SK-N-SH (cell line): Measurements from ENCODE around the gene BMP6. TPM values are rescaled to one million over a fixed set of nuclear protein-coding genes. Genes with fewer than 3 reads are reported as not detected.

ENCODE experiments used
- CTCF ChIA-PET: fragments of 300-600, 350-600 bp; formaldehyde crosslinking; extraction: SDS; loops from one replicate; lab custom pipeline; 2021; lab: Yijun Ruan, JAX
- POLR2A ChIA-PET: fragments of 350-600 bp; sonication (Branson Sonifier 250); formaldehyde crosslinking; extraction: SDS; loops from one replicate; lab custom pipeline; 2020; ENCODE audit warnings: antibody characterized with exemption, inconsistent platforms; lab: Yijun Ruan, JAX
- DNase-seq: peaks from one replicate; pipeline ENCODE4 v3.0.0; 2012
- H2AFZ ChIP-seq: fragments of 200-600 bp; sonication (generic); 2 replicates; pipeline ENCODE4 v1.8.1; 2016; ENCODE audit warnings: antibody characterized with exemption, mild to moderate bottlenecking, low read depth
- H3F3A ChIP-seq: fragments of 200-600 bp; sonication (generic); replicated peaks from 2 replicates; pipeline ENCODE3; 2016; ENCODE audit warnings: antibody characterized with exemption, mild to moderate bottlenecking; ENCODE audit not compliant: insufficient read depth
- H3K27ac ChIP-seq, 2 experiments: fragments of 200-500 bp in 1 of 2; fragments of 200-600 bp in 1 of 2; sonication (Bioruptor generic) in 1 of 2; sonication (generic), shearing (Covaris generic) in 1 of 2; 2 replicates each; pipeline versions ENCODE4 v1.5.1 to v1.6.1; 2014 to 2016; ENCODE audit warnings: low read depth in 2 of 2, inconsistent platforms in 1 of 2, low read length in 1 of 2, mild to moderate bottlenecking in 1 of 2, mixed read lengths in 1 of 2
- H3K27me3 ChIP-seq: fragments of 200-600 bp; sonication (generic), shearing (Covaris generic); 2 replicates; pipeline ENCODE4 v1.6.1; 2016; ENCODE audit warnings: mixed run types; ENCODE audit not compliant: insufficient read depth
- H3K36me3 ChIP-seq, 2 experiments: fragments of 200-500 bp in 1 of 2; fragments of 200-600 bp in 1 of 2; sonication (Bioruptor generic) in 1 of 2; sonication (generic) in 1 of 2; replicated peaks in 1 of 2; 2 replicates each; pipeline versions ENCODE3 to v1.5.1; 2014 to 2016; ENCODE audit warnings: low read length in 1 of 2, mild to moderate bottlenecking in 1 of 2; ENCODE audit not compliant: insufficient read depth in 2 of 2, control insufficient read depth in 1 of 2
- H3K4me1 ChIP-seq, 2 experiments: fragments of 200-500 bp in 1 of 2; fragments of 200-600 bp in 1 of 2; sonication (Bioruptor generic) in 1 of 2; sonication (generic), shearing (Covaris generic) in 1 of 2; 2 replicates each; pipeline versions ENCODE4 v1.5.1 to v1.6.1; 2014 to 2016; ENCODE audit warnings: low read depth in 1 of 2, low read length in 1 of 2, mixed run types in 1 of 2; ENCODE audit not compliant: insufficient read depth in 2 of 2, control insufficient read depth in 1 of 2
- H3K4me2 ChIP-seq: fragments of 200-600 bp; sonication (generic), shearing (Covaris generic); 2 replicates; pipeline ENCODE4 v1.6.1; 2017; ENCODE audit warnings: mixed run types
- H3K4me3 ChIP-seq, 2 experiments: fragments of 200-500 bp in 1 of 2; fragments of 200-600 bp in 1 of 2; sonication (Bioruptor generic) in 1 of 2; sonication (generic), shearing (Covaris generic) in 1 of 2; 2 replicates each; pipeline versions ENCODE4 v1.5.1 to v1.8.1; 2014 to 2016; ENCODE audit warnings: low read depth in 2 of 2, inconsistent platforms in 1 of 2, low read length in 1 of 2, mild to moderate bottlenecking in 1 of 2, mixed read lengths in 1 of 2, moderate library complexity in 1 of 2
- H3K79me2 ChIP-seq: fragments of 200-600 bp; sonication (generic); 2 replicates; pipeline ENCODE4 v1.8.1; 2017; ENCODE audit warnings: mild to moderate bottlenecking; ENCODE audit not compliant: insufficient read depth
- H3K9ac ChIP-seq: fragments of 200-600 bp; sonication (generic); 2 replicates; pipeline ENCODE4 v1.6.1; 2017; ENCODE audit warnings: mixed run types
- H3K9me2 ChIP-seq: fragments of 200-600 bp; sonication (generic); 2 replicates; pipeline ENCODE4 v1.6.1; 2017; ENCODE audit warnings: mixed run types
- H3K9me3 ChIP-seq: fragments of 200-600 bp; sonication (generic); 2 replicates; pipeline ENCODE4 v1.6.1; 2017; ENCODE audit warnings: mixed run types, mild to moderate bottlenecking, moderate library complexity
- H4K20me1 ChIP-seq: fragments of 200-600 bp; sonication (generic); 2 replicates; pipeline ENCODE4 v1.6.1; 2017; ENCODE audit warnings: mild to moderate bottlenecking, mixed run types; ENCODE audit not compliant: insufficient read depth
- CHD2 ChIP-seq: fragments of 150-350 bp; IDR thresholded peaks from 2 replicates; pipeline ENCODE4 v1.6.1; 2018; ENCODE audit warnings: low read length; ENCODE audit not compliant: partially characterized antibody
- CTCF ChIP-seq: fragments of 200-600 bp; sonication (generic); IDR thresholded peaks from 2 replicates; pipeline ENCODE4 v1.6.1; 2017; ENCODE audit warnings: antibody characterized with exemption, mild to moderate bottlenecking, moderate library complexity
- EZH2phosphoT487 ChIP-seq: fragments of 200-600 bp; sonication (generic); IDR thresholded peaks from 2 replicates; pipeline ENCODE4 v1.6.1; 2017; ENCODE audit warnings: low read depth, mixed run types, mild to moderate bottlenecking, antibody characterized with exemption, moderate library complexity, borderline replicate concordance
- FOXJ3 ChIP-seq: sonication (generic); formaldehyde crosslinking; IDR thresholded peaks from 2 replicates; pipeline ENCODE4 v1.5.1; 2020; ENCODE audit warnings: mild to moderate bottlenecking, missing genetic modification reagents
- FOXM1 ChIP-seq: IDR thresholded peaks from 2 replicates; pipeline ENCODE4 v1.4.0; 2012; ENCODE audit warnings: low read depth, mild to moderate bottlenecking
- GATA2 ChIP-seq: sonication (generic); formaldehyde crosslinking; IDR thresholded peaks from 2 replicates; pipeline ENCODE4 v1.5.0; 2020; ENCODE audit warnings: mild to moderate bottlenecking, missing genetic modification reagents
- IRF3 ChIP-seq: fragments of 150-350 bp; IDR thresholded peaks from 2 replicates; pipeline ENCODE4 v1.6.1; 2016; ENCODE audit warnings: mild to moderate bottlenecking, low read depth, low read length
- JUND ChIP-seq: IDR thresholded peaks from 2 replicates; pipeline ENCODE4 v1.4.0; 2012
- MAX ChIP-seq: IDR thresholded peaks from 2 replicates; pipeline ENCODE4 v1.4.0; 2012; ENCODE audit warnings: low read depth
- MXI1 ChIP-seq: IDR thresholded peaks from 2 replicates; pipeline ENCODE4 v1.6.1; 2012; ENCODE audit warnings: mild to moderate bottlenecking, low read depth, low read length, improper control_type of control experiment
- NRF1 ChIP-seq: IDR thresholded peaks from 2 replicates; pipeline ENCODE4 v1.6.1; 2012; ENCODE audit warnings: low read depth, mild to moderate bottlenecking, low read length
- PBX3 ChIP-seq: IDR thresholded peaks from 2 replicates; pipeline ENCODE4; 2012
- REST ChIP-seq: IDR thresholded peaks from 2 replicates; pipeline ENCODE4 v1.6.1; 2012; ENCODE audit warnings: mild to moderate bottlenecking, low read depth, low read length, moderate library complexity
- SMC3 ChIP-seq: IDR thresholded peaks from 2 replicates; pipeline ENCODE4 v1.6.1; 2012; ENCODE audit warnings: low read depth, low read length, improper control_type of control experiment
- TAF1 ChIP-seq: IDR thresholded peaks from 2 replicates; pipeline ENCODE4 v1.6.1; 2012; ENCODE audit warnings: low read depth, mild to moderate bottlenecking, low read length, moderate library complexity, borderline replicate concordance
- USF2 ChIP-seq: fragments of 150-350 bp; IDR thresholded peaks from 2 replicates; pipeline ENCODE4 v1.6.1; 2017; ENCODE audit warnings: antibody characterized with exemption, low read length, low read depth, borderline replicate concordance
- WGBS: methylation state at CpG from one replicate; pipeline ENCODE4 v1.1.6; 2017; ENCODE audit warnings: low lambda C conversion rate; 5-methylcytosine and 5-hydroxymethylcytosine counted together
- polyA plus RNA-seq, 3 experiments: library from polyadenylated mRNA; depleted of rRNA; stranded (reverse); fragments of >200 nt; gene quantifications; 2 replicates each; pipeline ENCODE4 v1.2.3, GENCODE V29; 2012

The BMP6 gene
- polyA plus RNA-seq, 1 of the 3 experiments (the other 2 are of a cell fraction): not detected

- no peak overlapping the region for H3K4me2 ChIP-seq
- no peaks in the 10 kb centered on the region for H3K9me3 ChIP-seq
- TF ChIP-seq REST: no peak
- TF ChIP-seq IRF3: no peak
- no peak for TF ChIP-seq JUND
- TF ChIP-seq GATA2 (CRISPR knock-in tag): no peak
- no peak for TF ChIP-seq FOXM1
- no peak for TF ChIP-seq CHD2
- no peak for TF ChIP-seq CTCF
- H2AFZ ChIP-seq: no peak overlapping the region
- no peaks in the 10 kb centered on the region for H3K9me2 ChIP-seq
- no peak for DNase-seq
- no peak overlapping the region for H3K9ac ChIP-seq
- no peak overlapping the region for H3K27ac ChIP-seq
- WGBS: 44% methylated on average over 3 of the region's 3 CpGs
- H3K4me3 ChIP-seq: no peak overlapping the region
- H3F3A ChIP-seq: no peaks in the 10 kb centered on the region
- POLR2A ChIA-PET: no interaction called here
- H3K27me3 ChIP-seq: peaks cover 32% of the 10 kb centered on the region; the same call in 1 of the 2 replicates
- H3K36me3 ChIP-seq: no peaks in the 10 kb centered on the region
- CTCF ChIA-PET: interaction anchor here (1.3 kb wide), 1 partner anchor 17 kb away, joined by 3 read pairs; no protein-coding TSS in a partner anchor
- no peaks in the 10 kb centered on the region for H3K79me2 ChIP-seq
- no peaks in the 10 kb centered on the region for H4K20me1 ChIP-seq
- H3K4me1 ChIP-seq: no peaks in the 10 kb centered on the region
Observed at GRCh38 chr6:7813704-7814103, 87.8 kb downstream of the BMP6 start.

- no peaks in the 10 kb centered on the region for H3K4me1 ChIP-seq
- H3F3A ChIP-seq: no peaks in the 10 kb centered on the region
- H3K4me3 ChIP-seq: no peak overlapping the region
- H3K9me3 ChIP-seq: no peaks in the 10 kb centered on the region
- peaks cover 19% of the 10 kb centered on the region; the same call in 1 of the 2 replicates for H3K27me3 ChIP-seq
- H3K9me2 ChIP-seq: no peaks in the 10 kb centered on the region
- H4K20me1 ChIP-seq: no peaks in the 10 kb centered on the region
- no peak overlapping the region for H2AFZ ChIP-seq
- CTCF ChIA-PET: no interaction called here
- POLR2A ChIA-PET: no interaction called here
- H3K36me3 ChIP-seq: no peaks in the 10 kb centered on the region
- no peak overlapping the region for H3K27ac ChIP-seq
- H3K9ac ChIP-seq: no peak overlapping the region
- no peak overlapping the region for H3K4me2 ChIP-seq
- 31% methylated on average over 5 of the region's 5 CpGs for WGBS
- H3K79me2 ChIP-seq: no peaks in the 10 kb centered on the region
- DNase-seq: no peak
- TF ChIP-seq NRF1 (no peak), IRF3 (no peak), MXI1 (no peak), MAX (no peak), TAF1 (no peak), SMC3 (no peak), GATA2 (CRISPR knock-in tag) (no peak), PBX3 (no peak), EZH2phosphoT487 (no peak), USF2 (no peak), FOXJ3 (CRISPR knock-in tag) (no peak)
Observed at GRCh38 chr6:7815716-7816115, 89.8 kb downstream of the BMP6 start.
